ENCODE results near the gene PTPRM.
"Not testable (repeated sequence)": the region's sequence is repeated elsewhere in the genome, so short reads cannot be mapped to it uniquely, and the experiment has no call there.

PTPRM gene

DNA sequence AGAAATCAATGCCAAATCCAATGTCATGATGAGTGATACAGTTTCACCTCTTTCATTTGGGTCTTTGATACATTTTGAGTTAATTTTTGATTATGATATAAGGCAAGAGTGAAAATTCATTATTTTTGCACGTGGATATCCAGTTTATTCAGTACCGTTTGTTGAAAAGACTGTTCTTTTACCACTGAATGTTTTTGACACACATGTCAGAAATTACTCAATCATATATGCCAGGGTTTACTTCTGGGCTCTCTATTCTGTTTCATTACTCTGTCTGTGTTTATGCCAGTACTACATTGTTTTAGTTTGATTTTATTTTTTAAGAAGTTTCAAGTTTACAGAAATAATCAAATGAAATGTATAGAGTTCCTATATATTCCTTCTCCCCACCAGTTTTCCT lies 154.4 kb downstream of the PTPRM start:
- no peak for DNase-seq (ENCODE audit: extremely low read depth in 1 of 2, low read depth in 1 of 2)

DNA sequence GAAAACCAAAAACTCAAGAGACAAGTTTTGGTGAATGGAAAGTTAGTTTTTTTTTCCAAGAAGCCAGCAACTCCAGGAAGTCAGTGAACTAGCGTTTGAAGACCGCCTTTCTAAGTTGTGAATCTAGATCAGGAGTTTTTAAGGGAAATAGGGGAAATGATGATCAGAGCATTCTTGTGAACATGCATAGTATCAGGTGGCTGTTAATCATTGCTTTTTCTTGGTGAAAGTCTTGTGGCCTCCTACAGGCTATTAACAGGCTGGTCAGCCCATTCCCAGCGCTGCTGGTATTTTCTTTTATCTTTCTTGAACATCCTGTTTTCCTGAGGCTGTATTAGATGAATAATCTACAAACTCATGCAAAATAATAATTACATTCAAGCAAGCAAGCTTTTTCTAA lies 155.8 kb downstream of the PTPRM start:
- DNase-seq (ENCODE audit: extremely low read depth in 1 of 2, low read depth in 1 of 2) = no peak

DNA sequence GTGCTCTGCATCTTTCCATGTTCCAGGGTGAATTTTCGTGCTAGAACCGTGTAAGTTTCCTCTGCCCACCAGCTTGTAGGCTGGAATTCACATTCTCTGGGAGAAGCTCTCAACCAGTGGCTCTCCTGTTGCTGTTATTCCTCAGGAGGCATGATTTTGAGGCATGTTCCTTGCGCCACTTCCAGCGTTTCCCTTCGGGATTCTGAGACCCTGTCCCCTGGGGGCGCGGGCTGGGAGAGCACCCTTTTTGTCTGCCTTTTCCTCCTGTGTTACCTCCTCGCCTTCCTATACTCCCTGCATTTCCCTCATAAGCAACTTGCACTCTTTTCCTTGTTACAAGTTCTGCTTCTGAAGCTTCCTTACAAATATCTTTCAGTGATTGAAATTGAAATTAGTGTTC lies 156.4 kb downstream of the PTPRM start:
- no peak for DNase-seq (ENCODE audit: extremely low read depth in 1 of 2, low read depth in 1 of 2)

DNA sequence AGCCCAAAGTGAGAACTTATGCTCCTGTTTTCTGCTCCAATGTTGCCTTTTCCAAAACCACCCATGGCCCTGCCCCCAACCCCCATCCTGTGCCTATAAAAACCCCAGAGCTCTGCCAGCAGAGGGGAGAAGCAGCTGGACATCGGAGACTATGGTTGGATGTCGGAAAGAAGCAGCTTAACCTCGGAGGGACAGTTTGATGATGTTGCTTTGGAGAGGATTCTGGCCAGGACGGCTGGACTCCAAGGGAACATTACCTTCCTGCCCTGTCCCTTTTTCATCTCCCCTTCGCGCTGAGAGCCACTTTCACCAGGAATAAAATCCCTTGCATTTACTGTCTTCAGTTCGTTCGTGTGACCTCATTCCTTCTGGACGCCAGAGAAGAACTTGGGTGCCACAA lies 158.4 kb downstream of the PTPRM start:
- DNase-seq (ENCODE audit: extremely low read depth in 1 of 2, low read depth in 1 of 2) = no peak

DNA sequence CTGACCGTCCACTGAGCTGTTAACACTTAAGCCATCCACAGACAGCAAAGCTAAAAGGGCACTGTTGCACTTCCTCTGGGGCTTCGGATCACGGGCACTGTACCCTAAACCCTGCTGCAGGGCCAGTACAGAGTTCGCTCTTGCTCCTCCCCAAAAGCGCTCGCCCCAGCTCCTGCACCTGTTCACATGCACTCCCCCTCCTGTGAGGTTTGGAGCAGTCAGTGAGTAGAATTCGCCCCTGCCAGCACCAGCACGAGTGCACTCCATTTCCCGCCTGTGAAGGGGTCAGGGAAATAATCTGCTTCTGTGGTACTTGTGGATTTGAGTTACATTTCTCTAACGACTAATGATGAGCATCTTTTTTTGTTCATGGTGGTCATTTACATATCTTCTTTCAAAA lies 158.8 kb downstream of the PTPRM start:
- DNase-seq (ENCODE audit: extremely low read depth in 1 of 2, low read depth in 1 of 2) = no peak

DNA sequence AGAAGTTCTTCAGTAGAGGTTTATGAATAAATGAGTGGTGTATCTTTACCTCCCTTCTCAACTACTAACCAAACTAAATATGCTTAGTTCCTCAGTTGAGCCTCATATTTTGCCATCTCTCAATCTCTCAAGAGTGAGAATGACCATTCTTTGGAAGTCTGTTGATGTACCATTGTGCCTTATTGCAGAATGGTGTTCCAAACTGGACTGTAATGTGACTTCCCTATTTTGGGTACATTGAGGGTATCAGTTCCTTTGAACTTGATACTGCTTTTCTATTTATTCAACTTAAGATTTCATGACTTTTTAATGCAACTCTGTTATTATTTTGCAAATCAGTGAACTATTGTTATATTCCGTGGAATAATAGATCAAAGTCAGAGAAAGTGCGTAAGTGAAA lies 159.4 kb downstream of the PTPRM start:
- DNase-seq (ENCODE audit: extremely low read depth in 1 of 2, low read depth in 1 of 2) = no peak

DNA sequence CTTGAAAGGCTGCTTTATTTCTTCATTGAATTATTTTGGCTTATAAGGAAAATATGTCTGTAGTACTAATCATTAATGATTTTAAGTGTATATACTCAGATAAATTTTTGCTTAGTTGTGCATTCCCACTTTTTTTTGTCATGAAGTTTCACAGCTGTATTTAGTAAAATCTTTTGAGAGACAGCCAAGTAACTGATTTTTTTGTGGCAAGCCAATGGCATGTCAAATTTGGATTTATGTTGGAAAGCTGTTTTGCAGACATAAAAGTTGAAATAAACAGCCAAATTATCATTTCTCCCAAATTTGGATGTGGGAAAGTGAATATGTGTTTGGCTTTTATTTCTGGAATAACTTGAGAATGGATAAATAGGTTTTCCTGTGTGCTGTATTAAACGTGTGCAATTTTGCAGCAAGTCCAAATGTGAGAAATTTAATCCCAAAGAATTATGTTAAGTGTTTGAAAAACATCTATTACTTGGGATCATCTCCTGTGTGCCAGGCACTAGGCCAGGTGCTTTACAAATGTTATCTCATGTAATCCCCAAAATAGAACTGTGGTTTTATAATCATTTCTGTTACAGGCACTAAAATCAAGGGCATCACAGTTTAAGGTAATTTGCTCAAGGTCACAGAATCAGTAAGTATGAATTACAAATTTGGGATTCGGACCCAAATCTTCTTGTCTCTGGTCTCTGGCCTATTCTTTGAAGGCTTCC lies 160.4 kb downstream of the PTPRM start:
- DNase-seq (ENCODE audit: extremely low read depth in 1 of 2, low read depth in 1 of 2) = no peak

DNA sequence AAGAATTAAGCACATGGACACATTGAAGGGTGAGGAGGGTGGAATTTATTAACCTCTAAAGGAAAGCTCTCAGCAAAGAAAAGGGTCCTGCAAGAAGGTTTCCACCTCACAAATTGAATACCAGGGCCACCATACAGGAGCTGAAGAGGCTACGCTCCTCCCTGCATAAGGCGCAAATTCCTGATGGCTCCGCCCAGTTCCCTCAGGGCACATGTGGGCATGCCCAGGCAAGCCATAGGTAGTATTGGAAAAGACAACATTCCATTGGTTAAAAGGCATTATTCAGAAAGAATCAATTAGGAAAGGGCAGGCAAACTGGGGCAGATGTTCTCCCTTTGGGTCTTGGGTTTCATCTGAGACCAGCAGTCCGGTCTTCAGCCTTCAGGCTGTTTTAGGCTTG lies 161.2 kb downstream of the PTPRM start:
- no peak for DNase-seq (ENCODE audit: extremely low read depth in 1 of 2, low read depth in 1 of 2)

DNA sequence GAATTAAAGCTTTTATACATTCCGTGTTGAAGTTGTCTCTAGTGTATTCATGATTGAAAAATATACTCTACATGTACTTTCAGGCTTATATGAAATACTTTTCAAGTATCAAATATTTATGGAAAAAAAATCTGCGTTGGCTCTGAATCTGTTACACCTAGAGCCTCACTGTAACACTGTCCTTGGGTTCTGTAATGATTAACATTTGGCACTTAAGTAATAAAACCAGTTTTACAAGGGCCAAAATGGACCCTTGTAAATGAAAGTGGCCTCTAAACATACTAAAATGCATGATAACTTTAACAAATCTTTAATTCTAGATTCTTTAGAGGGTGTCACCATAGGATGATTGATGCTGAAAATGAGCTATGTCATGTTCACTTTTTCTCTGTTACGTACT lies 162.8 kb downstream of the PTPRM start:
- no peak for DNase-seq (ENCODE audit: extremely low read depth in 1 of 2, low read depth in 1 of 2)

DNA sequence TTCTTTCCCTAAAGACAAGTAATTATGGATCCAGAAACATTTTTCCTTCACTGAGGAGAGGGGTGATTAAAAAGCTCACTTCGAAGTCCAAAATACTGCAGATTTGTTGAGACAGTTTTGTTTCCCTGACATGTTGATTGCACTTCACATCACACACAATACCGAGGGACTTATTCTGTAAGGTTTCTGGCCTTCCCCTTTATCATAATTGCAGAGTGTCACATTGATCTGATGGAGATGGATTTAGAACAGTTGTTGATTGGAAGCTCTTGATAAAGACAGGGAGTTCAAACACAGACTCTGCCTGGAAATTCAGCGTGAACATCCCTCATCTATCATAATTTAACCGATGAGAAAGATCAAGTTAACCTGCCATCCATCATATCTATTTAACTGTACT lies 163.6 kb downstream of the PTPRM start:
- no peak for DNase-seq (ENCODE audit: extremely low read depth in 1 of 2, low read depth in 1 of 2)

DNA sequence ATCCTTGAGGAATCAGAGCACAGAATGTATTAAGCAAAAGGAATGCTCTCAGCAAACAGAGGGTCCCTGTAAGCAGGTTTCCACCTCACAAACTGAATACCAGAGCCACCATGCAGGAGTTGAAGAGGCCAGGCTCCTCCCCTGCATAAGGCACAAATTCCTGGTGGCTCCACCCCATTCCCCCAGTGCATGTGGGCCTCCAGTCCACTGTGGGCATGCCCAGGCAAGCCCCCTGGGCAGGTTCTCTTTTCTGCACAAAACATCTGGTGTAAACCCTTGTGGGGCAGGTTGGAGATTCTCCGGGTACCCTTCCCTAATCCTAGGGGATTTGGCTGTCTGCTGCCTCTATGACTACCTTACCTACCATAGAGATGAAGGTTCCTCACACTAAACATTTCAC lies 166.5 kb downstream of the PTPRM start:
- no peak for DNase-seq (ENCODE audit: extremely low read depth in 1 of 2, low read depth in 1 of 2)

DNA sequence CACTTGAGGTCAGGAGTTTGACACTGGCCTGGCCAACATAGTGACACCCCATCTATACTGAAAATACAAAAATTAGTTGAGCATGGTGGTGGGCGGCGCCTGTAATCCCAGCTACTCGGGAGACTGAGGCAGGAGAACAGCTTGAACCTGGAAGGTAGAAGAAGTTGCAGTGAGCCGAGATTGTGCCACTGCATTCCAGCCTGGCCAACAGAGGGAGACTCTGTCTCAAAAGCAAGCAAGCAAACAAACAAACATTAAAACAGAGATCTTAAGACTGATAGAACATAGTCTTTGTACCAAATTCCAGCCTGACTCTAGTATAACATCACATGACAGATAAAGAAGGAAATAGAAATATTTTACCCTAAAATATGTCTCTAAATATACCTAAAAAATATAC lies 168.1 kb downstream of the PTPRM start:
- no peak for DNase-seq (ENCODE audit: extremely low read depth in 1 of 2, low read depth in 1 of 2)

DNA sequence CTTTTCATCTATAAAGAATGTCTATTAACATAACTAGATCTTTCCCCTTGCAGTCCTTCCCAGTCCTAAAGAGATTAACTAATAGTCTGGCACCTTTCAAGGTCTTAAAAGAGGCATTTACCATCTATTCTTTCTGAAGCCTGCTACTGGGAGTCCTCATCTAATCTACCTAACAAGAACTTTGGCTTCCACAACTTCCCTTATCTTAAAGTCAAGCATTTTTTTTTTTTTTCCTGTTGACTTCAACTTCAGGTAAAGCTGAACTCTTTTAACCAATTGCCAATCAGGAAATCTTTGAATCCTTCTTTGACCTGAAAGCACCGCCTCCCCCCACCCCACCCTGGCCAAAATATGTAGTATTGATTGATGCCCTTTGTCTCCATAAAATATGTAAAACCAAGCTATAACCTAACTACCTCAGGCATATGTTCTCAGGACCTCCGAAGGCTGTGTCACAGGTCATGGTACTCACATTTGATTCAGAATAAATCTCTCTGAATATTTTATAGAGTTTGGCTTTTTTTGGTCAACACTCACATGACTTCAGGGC lies 168.6 kb downstream of the PTPRM start:
- no peak for DNase-seq (ENCODE audit: extremely low read depth in 1 of 2, low read depth in 1 of 2)

DNA sequence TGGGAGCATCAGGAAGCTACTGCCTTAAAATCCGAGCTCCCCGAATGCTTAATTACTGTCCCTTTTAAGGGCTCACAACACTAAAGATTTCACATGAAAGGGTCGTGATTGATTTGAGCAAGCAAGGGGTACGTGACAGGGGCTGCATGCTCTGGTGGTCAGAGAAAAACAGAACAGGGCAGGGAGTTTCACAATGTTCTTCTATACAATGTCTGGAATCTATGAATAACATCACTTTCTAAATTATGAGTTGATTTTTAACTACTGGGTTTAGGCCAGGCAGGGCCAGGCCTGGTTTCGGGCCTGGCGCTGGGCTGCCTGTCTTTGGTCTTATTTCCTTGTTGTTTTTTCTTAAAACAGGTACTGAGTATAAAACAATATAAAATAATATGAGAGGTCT lies 169.4 kb downstream of the PTPRM start:
- not testable (repeated sequence) for DNase-seq (ENCODE audit: extremely low read depth in 1 of 2, low read depth in 1 of 2)

DNA sequence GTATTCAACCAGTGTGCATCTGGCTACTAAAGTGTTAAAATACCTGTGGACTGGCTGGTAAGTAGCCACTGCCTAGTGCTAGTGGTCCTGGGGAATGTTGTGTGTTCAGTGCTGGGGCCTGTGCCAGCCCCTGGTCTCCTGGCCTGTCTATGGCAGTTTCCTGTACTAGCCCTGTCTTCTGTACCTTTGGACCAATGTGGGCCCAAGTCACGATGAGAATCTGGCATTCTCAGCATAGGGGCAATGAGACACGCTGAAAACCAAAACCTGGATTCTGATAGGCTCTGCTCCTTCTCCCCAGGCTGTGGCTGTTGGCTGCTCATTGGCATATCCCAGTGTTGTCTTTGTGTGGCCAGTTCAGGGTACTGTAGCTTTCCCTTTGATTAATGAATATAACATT lies 170.4 kb downstream of the PTPRM start:
- DNase-seq (ENCODE audit: extremely low read depth in 1 of 2, low read depth in 1 of 2) = no peak

DNA sequence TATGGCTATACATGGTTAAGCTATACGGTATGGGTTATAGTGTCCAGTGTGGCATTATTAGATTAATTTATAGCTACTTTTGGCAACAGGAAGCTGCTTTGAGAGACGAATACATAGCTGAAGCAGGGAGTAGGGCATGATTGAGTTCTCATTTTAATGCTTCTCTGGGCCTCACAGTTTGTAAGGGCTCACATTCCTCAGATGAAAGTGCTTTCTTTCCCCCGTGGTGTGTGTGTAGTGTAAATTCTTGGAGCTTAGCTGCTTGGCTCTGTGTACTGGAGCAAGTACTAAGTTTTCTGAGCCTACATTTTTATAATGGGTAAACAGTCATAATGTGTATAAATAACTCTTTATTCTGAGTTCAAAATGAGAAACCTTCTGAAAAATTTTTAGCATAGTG lies 173.7 kb downstream of the PTPRM start:
- DNase-seq (ENCODE audit: extremely low read depth in 1 of 2, low read depth in 1 of 2) = no peak

DNA sequence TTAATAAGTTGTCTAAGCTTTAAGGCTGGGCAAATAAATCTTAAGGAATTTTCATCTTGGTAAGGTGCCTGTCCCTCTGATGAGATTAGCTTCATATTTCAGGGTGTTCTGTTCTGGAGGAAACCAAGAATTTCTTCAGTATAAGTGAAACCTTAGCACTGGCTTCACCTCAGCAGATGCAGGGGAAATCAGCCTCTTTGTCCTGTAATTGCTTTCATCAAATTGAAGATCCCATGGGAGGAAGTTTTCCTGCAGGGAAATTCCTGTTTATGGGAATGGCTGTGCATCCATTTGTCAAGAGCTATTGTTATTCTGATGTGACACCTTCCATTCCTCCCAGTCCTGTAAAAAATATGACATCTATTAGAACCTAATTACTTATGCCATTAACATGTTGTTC lies 174.5 kb downstream of the PTPRM start:
- DNase-seq (ENCODE audit: extremely low read depth in 1 of 2, low read depth in 1 of 2) = no peak

DNA sequence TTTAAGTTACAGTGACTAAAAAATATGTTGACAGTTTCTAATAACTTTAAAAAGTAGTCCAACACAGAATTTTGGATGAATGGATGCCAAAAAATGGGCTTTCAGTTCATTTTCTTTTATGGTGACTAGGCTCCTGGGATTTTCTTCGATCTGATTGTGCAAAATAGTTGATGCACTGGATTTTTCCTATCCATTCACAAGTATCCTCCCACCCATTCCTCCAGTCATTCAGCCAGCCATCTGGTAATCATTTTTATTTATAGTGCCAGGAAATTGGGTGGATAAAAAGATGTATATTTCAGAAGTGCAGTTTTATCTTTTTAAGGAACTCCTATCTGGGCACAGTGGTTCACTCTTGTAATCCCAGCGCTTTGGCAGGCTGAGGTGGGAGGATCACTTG lies 175.1 kb downstream of the PTPRM start:
- DNase-seq (ENCODE audit: extremely low read depth in 1 of 2, low read depth in 1 of 2) = no peak

DNA sequence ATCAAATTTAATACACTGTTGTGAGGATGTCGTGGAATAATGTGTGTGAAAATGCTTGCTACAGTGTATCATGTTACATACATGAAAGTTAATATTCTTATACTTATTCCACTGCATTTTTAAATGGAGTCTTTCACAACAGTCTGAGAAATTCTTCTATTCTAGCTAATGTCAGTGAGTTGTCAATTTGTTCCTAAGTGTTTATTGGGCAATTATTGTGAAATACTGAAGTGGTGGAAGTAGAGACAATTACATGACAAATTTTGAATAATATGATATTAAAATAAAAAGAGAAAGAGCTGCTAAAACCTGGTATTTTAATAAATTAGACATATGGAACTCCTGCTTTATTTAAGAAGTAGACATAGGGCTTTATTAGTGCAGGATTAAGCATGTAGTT lies 176.1 kb downstream of the PTPRM start:
- DNase-seq (ENCODE audit: extremely low read depth in 1 of 2, low read depth in 1 of 2) = no peak

DNA sequence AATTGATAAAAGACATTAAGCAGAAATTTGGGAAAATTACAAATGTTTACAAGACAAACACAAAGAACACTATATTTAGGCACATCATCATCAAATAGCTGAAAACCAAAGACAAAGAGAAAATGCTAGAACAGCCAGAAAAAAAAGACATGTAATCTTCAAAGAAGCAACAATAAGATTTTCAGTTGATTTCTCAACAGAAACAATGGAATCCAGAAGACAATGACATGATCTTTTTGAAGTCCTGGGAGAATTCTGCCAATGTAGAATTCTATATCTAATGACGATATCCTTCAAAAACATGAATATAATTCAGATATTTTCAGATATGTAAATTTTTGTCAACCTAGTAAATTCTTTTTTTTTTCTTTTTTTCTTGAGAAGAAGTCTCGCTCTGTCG lies 179.0 kb downstream of the PTPRM start:
- no peak for DNase-seq (ENCODE audit: extremely low read depth in 1 of 2, low read depth in 1 of 2)

DNA sequence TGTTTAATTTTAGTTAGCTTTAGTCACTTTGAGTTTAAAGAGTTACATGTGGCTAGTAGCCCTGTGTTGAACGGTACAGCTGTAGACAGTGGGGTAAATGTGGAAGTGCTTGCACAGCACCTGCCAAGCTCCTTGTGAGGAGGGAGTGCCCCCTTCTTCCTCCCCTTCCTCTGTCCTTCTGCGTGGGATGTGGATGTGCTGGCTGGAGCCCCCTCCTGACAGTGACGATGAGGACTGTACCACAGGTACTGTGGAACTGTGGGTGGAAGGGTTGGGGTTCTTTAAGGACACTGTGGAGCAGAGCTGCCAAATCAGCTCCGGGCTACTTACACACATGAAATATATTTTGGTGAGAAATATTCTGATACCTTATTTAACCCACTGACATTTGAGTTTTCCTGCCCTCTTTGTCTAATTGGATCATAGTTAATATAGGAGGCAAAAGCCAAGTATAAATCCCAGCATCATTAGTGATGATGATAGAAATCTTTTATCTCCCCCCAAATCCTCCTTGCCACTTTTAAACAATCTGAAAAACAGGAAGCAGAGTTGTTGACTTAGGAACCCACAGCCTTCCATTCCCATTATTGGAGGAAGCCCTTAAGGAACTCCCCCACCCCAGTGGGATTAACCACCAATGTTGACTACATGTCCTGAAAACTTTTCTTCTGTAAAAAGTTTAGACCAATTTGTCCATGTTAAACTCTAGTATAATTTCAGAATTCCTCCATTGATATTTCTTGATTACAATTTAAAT lies 181.3 kb downstream of the PTPRM start:
- DNase-seq (ENCODE audit: extremely low read depth in 1 of 2, low read depth in 1 of 2) = no peak

DNA sequence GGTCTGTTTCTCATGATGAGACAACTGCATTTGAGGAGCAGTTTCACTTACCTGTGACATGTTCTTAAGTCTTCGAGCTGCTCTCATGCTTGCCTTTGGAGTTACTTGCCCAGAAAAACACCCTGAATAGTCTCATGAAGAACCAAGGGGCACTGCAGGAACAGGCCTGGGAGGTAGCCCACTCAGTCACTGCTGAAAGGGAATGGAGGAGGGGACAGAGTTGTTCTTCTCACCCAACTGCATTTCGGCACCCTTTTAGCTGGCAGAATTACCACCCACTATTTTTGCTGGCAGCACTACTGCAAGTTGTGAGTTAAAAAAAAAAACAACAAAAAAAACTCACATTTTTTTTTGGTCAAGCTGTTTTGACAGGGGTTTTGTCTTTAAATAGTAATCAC lies 181.9 kb downstream of the PTPRM start:
- DNase-seq (ENCODE audit: extremely low read depth in 1 of 2, low read depth in 1 of 2) = no peak
